Vagina (tissue), 2 donors: Measurements from ENCODE around the gene IFT27.

Source experiments
- POLR2A ChIP-seq, 2 donors: fragments of 450-650 bp; IDR thresholded peaks; one replicate each; pipeline ENCODE4 v1.6.1; 2017; ENCODE audit warnings: antibody characterized with exemption in 2 of 2, mild to moderate bottlenecking in 2 of 2, moderate library complexity in 2 of 2
- POLR2AphosphoS5 ChIP-seq, 2 donors: sonication (generic); formaldehyde crosslinking; IDR thresholded peaks; one replicate each; pipeline ENCODE4 v1.9.0; 2017; ENCODE audit warnings: antibody characterized with exemption in 2 of 2, mild to moderate bottlenecking in 2 of 2, low read depth in 1 of 2; ENCODE audit not compliant: insufficient read depth in 1 of 2
- TF ChIP-seq, protein P1 (sequence below), 3 experiments: fragments of 450-650 bp in 2 of 3; fragments of 200-600 bp in 1 of 3; sonication (generic) in 1 of 3; IDR thresholded peaks; one replicate each; pipeline ENCODE4 v1.5.1; 2017 to 2019; ENCODE audit warnings: antibody characterized with exemption in 3 of 3, mild to moderate bottlenecking in 2 of 3, moderate library complexity in 2 of 3

DNA sequence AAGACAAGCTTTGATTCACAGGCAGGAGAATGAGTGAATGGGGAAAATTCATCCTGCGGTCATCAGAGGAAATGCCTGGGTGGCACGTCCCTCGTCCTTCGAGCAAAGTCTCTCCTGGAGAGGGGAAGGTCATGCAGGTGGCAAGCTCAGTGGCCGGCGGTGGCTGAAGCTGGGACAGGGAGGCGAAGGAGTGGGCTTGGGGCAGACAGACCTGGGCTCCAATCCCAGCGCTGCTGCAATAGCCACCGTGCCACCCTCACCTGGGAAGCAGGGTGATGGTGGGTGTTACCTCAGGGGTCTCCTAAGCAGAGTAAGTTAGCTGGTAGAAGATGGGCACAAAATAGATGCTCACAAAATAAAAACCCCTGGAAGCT lies 49.9 kb downstream of the IFT27 start:
- TF ChIP-seq, protein P1, sequence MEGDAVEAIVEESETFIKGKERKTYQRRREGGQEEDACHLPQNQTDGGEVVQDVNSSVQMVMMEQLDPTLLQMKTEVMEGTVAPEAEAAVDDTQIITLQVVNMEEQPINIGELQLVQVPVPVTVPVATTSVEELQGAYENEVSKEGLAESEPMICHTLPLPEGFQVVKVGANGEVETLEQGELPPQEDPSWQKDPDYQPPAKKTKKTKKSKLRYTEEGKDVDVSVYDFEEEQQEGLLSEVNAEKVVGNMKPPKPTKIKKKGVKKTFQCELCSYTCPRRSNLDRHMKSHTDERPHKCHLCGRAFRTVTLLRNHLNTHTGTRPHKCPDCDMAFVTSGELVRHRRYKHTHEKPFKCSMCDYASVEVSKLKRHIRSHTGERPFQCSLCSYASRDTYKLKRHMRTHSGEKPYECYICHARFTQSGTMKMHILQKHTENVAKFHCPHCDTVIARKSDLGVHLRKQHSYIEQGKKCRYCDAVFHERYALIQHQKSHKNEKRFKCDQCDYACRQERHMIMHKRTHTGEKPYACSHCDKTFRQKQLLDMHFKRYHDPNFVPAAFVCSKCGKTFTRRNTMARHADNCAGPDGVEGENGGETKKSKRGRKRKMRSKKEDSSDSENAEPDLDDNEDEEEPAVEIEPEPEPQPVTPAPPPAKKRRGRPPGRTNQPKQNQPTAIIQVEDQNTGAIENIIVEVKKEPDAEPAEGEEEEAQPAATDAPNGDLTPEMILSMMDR (IDR thresholded peaks at IDR 0.05): no peak
- TF ChIP-seq POLR2A (IDR thresholded peaks at IDR 0.05) (no peak), POLR2AphosphoS5 (IDR thresholded peaks at IDR 0.05; ENCODE audit: insufficient read depth in 1 of 2, low read depth in 1 of 2) (no peak)
